Measurements from ENCODE around the gene B4GALT3. TPM values are rescaled to one million over a fixed set of nuclear protein-coding genes. Genes with fewer than 3 reads are reported as not detected.

Gene B4GALT3
- total RNA-seq, 3 donors from 2014 or later (not counting 1 experiment from before 2014, with no cell fraction given), result 58.4 to 62.2 (median 59.4) TPM

DNA sequence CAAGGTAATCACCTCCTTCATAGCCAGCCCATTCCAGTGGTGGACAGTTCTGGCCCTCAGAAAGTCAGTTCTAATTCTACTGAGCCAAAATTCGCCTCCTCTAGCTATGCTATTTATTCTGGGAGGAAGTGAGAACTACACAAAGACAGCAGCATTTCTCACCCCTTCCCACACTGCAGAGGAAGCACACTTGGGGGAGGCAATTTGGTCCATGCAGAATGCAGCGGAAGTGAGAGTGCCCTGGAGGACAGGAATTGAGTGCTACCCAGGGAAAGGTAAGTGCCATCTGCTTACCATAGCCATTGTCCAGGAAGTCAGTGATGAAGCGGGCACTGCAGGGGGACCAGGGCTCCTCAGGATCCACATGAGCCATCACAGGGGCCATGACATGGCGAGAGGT, 17.9 kb upstream of the B4GALT3 start:
- WGBS (ENCODE audit: insufficient coverage), result 41% methylated on average over 4 of the region's 4 CpGs
- Histone ChIP-seq H3K27me3 (ENCODE audit: control insufficient read depth, insufficient read depth, low read length) (no peaks in the 10 kb centered on the region), H3K4me3 (ENCODE audit: low read length) (no peak overlapping the region), H3K9me3 (ENCODE audit: control insufficient read depth, insufficient read depth, low read length) (no peaks in the 10 kb centered on the region), H3K27ac (ENCODE audit: low read length) (peak overlapping the region; percentile 60), H3K36me3 (ENCODE audit: control insufficient read depth, insufficient read depth, low read length) (no peaks in the 10 kb centered on the region), H3K4me1 (ENCODE audit: control insufficient read depth, insufficient read depth, low read length) (peaks cover 56% of the 10 kb centered on the region)
- Mint-ChIP-seq H3K36me3 (no peaks in the 10 kb centered on the region), H3K27me3 (ENCODE audit: low read depth in 2 of 2) (no peaks in the 10 kb centered on the region), H3K4me1 (peaks cover 28 to 68% of the 10 kb centered on the region in 2 donors), H3K4me3 (peak overlapping the region; percentile 67), H3K9me3 (no peaks in the 10 kb centered on the region), H3K27ac (peak overlapping the region; percentile 82 to 92)
- DNase-seq, result no peak
- intact Hi-C loops (cut with micrococcal nuclease), result no loop called here
- ATAC-seq, result peak; percentile 69 to 71 (median 70)
- TF ChIP-seq, protein P1, sequence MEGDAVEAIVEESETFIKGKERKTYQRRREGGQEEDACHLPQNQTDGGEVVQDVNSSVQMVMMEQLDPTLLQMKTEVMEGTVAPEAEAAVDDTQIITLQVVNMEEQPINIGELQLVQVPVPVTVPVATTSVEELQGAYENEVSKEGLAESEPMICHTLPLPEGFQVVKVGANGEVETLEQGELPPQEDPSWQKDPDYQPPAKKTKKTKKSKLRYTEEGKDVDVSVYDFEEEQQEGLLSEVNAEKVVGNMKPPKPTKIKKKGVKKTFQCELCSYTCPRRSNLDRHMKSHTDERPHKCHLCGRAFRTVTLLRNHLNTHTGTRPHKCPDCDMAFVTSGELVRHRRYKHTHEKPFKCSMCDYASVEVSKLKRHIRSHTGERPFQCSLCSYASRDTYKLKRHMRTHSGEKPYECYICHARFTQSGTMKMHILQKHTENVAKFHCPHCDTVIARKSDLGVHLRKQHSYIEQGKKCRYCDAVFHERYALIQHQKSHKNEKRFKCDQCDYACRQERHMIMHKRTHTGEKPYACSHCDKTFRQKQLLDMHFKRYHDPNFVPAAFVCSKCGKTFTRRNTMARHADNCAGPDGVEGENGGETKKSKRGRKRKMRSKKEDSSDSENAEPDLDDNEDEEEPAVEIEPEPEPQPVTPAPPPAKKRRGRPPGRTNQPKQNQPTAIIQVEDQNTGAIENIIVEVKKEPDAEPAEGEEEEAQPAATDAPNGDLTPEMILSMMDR (IDR thresholded peaks at IDR 0.05), result no peak

DNA sequence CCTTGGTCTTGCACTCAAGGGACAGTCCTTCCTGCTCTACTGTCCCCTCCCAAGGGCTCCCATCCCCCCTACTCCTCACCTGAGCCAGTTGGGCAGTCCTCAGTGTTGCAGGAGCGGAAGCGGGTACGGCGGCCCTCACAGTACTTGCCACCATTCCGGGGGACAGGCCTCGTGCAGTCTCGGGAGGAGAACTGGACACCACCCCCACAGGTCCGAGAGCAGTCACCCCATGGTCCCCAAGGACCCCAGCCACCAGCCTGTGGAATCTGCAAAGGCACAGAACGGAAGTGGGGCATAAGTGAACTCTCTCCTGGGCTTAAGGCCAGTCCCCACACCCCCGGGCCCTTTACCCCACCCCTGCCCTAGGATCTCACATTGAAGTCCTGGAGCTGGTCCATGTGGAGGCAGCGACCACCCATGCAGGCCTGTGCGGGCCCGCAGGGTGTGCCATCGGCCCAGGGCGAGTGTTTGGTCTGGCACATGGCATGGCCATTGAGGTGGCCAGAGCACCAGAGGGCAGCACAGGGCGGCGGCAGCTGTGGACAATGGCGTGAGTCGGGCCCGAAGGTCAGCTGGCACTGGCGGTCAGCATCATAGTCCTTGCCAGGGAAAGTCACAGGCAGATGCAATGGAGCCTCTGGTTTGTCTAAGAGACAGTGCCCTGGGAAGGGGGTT, 16.4 kb upstream of the B4GALT3 start:
- WGBS (ENCODE audit: insufficient coverage), result 94% methylated on average over 21 of the region's 21 CpGs

DNA sequence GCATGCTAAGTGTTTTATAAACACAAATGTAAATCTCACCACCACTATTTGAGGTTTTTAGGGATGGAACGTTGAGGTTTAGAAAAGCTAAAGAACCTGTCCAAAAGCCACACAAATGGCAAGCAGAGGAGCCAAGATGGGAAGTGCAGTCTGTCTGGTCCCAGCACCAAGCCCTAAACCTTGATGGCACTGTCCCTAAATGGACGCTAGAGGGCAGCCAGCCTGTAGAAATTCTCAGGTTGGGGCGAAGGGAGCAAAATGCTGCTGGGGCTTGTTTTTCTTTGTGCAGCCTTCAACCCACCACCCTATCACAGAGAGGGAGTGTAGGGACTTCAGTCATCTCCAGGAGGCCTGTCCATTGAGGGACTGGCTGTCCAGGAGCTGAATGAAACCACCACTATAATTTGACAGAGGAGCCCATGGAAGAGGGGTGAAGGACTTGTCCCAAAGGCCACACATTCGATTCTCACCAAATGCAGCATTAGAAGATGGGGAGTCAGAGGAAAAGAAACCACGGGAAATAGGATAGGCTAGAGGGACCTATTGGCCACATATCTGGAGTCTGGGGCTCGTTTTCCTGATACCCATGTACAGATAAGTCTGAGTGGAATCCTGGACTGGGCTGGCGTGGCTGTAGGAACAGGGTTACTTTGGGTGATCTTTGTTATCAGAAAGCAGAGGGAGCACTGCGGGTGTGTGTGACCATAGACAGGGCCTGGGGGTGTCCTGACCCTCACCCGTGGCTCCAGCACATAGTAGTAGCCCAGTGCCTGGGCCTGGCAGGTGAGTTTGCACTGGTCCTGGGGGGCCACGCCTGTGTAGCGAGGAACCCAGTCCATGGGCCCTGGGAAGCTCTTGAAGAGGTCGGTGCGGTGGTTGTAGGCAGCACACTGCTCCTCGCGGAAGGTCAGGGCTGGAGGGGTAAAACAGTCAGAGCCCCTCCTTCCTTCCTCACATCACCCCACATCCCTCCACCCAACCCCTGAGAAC, 15.5 kb upstream of the B4GALT3 start:
- H3K36me3 ChIP-seq (ENCODE audit: control insufficient read depth, insufficient read depth, low read length), result no peaks in the 10 kb centered on the region
- no peak overlapping the region for H3K27ac ChIP-seq (ENCODE audit: low read length)
- no peaks in the 10 kb centered on the region for H3K27me3 ChIP-seq (ENCODE audit: control insufficient read depth, insufficient read depth, low read length)
- H3K36me3 Mint-ChIP-seq, result no peaks in the 10 kb centered on the region
- H3K9me3 ChIP-seq (ENCODE audit: control insufficient read depth, insufficient read depth, low read length), result no peaks in the 10 kb centered on the region
- intact Hi-C loops (cut with micrococcal nuclease), result no loop called here
- ATAC-seq (peak; percentile 85 to 91 (median 85)), DNase-seq (peak; percentile 48 to 88)
- no peak overlapping the region for H3K4me3 ChIP-seq (ENCODE audit: low read length)
- TF ChIP-seq, protein P1 (IDR thresholded peaks at IDR 0.05), result peak; percentile 85
- no peaks in the 10 kb centered on the region for H3K27me3 Mint-ChIP-seq (ENCODE audit: low read depth in 2 of 2)
- H3K27ac Mint-ChIP-seq, result peak overlapping the region; percentile 89 to 92
- no peaks in the 10 kb centered on the region for H3K9me3 Mint-ChIP-seq
- H3K4me1 ChIP-seq (ENCODE audit: control insufficient read depth, insufficient read depth, low read length), result peaks cover 61% of the 10 kb centered on the region
- H3K4me3 Mint-ChIP-seq, result peak overlapping the region; percentile 86
- WGBS (ENCODE audit: insufficient coverage), result 70% methylated on average over 14 of the region's 15 CpGs
- peaks cover 40 to 60% of the 10 kb centered on the region in 2 donors for H3K4me1 Mint-ChIP-seq

More for the DNA sequence above, 16.4 kb upstream of the B4GALT3 start:
- H3K4me1 ChIP-seq (ENCODE audit: control insufficient read depth, insufficient read depth, low read length), result peaks cover 51% of the 10 kb centered on the region
- Mint-ChIP-seq H3K4me1 (peaks cover 35 to 62% of the 10 kb centered on the region in 2 donors), H3K36me3 (no peaks in the 10 kb centered on the region), H3K27ac (peak overlapping the region; percentile 89 to 92), H3K9me3 (no peaks in the 10 kb centered on the region), H3K27me3 (ENCODE audit: low read depth in 2 of 2) (no peaks in the 10 kb centered on the region), H3K4me3 (no peak overlapping the region)
- H3K9me3 ChIP-seq (ENCODE audit: control insufficient read depth, insufficient read depth, low read length), result no peaks in the 10 kb centered on the region
- H3K4me3 ChIP-seq (ENCODE audit: low read length), result no peak overlapping the region
- TF ChIP-seq, protein P1 (IDR thresholded peaks at IDR 0.05), result no peak
- intact Hi-C loops (cut with micrococcal nuclease), result no loop called here
- H3K36me3 ChIP-seq (ENCODE audit: control insufficient read depth, insufficient read depth, low read length), result no peaks in the 10 kb centered on the region
- DNase-seq (no peak), ATAC-seq (no peak)
- peak overlapping the region; percentile 60 for H3K27ac ChIP-seq (ENCODE audit: low read length)
- no peaks in the 10 kb centered on the region for H3K27me3 ChIP-seq (ENCODE audit: control insufficient read depth, insufficient read depth, low read length)
